GM19467 (cell line): ENCODE data around the gene DHRSX.
"Not testable (repeated sequence)": the region's sequence is repeated elsewhere in the genome, so short reads cannot be mapped to it uniquely, and the experiment has no call there.

Experiments used
- ATAC-seq: cut with Tn5 transposase; IDR thresholded peaks from one replicate; pipeline ENCODE4 v1.9.1; 2021; ENCODE audit warnings: mild to moderate bottlenecking, moderate library complexity; ENCODE audit not compliant: unreplicated experiment

Gene DHRSX

DNA sequence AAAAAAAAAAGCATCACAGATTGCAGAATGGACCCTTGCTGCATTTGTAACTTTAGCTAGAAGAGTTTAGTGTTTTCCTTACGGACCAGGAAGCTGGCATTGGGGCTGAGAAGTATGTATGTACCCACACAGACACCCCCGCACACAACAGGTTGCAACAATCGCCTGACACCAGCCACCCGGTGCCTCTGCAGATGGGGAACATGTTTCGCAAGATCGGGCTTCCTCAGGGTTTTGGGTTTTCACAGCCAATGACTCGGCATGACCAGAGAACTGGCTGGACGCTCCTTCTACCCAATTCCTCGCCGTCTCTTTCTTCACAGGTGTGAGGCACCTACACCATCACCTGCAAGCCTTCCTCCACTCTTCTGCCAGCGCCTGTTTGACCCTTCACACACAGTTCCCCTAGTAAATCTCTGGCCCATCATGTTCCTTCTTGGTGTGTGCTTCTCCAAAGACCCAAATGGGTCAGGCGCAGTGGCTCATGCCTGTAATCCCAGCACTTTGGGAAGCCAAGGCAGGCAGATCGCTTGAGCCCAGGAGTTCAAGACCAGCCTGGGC lies 70.4 kb downstream of the DHRSX start:
- no peak for ATAC-seq

DNA sequence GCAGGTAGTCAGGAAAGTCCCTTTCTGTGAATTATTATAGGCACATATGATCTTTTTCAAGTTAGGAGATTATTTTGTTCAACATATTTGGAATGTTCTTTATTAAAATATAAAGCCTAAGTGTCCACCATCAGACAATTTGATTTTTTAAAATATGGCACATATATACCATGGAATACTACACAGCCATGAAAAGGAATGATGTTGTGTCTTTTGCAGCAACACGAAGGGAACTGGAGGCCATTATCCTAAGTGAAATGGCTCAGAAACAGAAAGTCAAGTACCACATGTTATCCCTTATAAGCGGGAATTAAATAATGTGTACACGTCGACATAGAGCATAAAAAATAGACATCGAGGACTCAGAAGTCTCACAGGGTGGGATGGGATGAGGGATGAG lies 73.0 kb downstream of the DHRSX start:
- no peak for ATAC-seq

DNA sequence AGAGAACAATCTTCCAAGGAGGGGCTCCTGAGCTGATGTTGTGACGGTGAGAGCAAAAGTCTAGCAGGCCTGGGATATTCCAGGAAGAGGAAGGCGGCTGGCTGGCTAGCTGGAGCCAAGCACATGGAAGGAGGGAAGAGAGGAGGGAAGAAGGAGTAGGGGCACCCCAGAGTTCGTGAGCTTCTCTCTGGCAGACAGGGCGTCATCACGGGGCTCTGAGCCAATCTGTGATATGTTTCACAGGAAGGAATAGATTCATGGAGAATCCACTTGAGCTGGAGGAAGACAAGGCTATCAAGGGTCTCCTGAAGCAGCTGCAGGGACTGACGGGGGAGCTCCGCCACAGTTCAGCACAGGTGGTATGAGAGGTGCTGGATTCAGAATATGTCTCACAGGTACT lies 73.6 kb downstream of the DHRSX start:
- ATAC-seq, result no peak

DNA sequence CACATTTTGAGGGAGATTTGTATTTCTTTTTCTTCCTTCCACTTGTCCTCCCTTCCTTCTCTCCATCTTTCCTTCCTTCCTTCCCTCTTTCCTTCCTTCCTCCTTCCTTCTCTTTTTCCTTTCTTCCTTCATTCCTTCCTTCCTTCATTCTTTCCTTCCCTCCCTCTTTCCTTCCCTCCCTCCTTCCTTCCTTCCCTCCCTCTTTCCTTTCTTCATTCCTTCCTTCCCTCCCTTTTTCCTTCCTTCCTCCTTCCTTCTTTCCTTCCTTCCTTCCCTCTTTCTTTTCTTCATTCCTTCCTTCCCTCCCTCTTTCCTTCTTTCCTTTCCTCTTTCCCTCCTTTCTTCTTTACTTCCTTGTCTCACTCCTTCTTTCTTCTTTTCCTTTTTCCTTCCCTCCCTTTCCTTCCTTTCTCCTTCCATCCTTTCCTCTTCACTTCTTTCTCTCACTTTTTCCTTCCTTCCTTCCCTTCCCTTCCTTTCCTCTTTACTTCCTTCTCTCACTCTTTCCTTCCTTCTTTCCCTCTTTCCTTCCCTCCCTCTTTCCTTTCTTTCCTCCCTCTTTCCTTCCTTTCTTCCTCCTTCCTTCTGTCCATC lies 74.4 kb downstream of the DHRSX start:
- no peak for ATAC-seq

DNA sequence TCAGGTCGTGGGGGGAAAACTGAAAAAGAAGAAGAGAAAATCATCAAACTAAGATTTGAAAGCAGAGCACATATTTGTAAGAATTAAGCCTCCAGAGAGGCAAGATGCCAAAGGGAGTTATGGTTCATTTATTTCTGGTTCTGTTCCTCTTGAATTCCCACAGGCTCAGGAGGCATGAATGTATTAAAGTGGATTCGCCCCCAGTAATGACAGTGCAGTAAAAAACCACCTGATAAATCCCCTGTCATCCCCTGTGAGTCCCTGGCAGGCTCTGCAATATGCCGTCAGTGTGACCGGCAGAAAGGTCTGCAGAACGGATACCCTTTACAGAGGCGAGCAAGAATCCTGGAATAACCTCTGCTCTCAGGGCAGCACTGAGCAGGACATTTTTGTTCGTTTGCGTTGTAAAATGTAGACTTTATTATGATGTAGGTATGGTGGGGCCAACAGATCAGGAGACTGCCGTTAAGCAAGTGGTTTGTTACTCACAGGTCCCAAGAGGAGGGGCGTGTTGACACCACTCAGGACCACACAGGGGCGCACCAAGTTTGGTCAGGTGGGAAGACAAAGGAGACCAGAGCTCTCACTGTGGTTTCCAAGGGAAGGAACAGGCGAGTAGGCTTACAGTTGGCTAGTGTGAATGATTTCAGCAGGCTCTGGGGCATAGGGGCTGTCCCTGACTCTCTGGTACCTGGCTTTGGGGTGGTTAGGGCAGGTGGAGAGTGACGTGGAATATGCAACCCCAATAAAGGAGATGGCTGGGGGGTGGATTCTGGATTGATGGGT lies 75.3 kb downstream of the DHRSX start:
- no peak for ATAC-seq

GRCh38 chrX:2424317-2424716 lies 76.5 kb downstream of the DHRSX start:
- no peak for ATAC-seq

GRCh38 chrX:2423899-2424298 lies 76.9 kb downstream of the DHRSX start:
- ATAC-seq, result no peak

DNA sequence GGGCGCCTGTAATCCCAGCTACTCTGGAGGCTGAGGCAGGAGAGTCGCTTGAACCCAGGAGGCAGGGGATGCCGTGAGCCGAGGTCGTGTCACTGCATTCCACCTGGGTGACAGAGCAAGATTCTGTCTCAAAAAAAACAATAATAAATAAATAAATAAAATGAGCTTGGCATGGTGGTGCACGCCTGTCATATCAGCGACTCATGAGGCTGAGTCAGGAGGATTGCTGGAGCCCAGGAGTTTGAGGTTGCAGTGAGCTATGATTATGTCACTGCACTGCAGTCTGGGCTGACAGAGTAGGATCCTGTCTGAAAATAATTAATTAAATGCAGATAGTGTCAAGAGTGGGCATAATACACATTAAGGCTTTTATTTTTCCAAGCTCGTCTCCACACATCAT lies 77.5 kb downstream of the DHRSX start:
- ATAC-seq, result no peak

- not testable (repeated sequence) for ATAC-seq
Measured at GRCh38 chrX:2419418-2419817, 81.4 kb downstream of the DHRSX start.

- no peak for ATAC-seq
Measured at GRCh38 chrX:2418000-2418399, 82.8 kb downstream of the DHRSX start.

- no peak for ATAC-seq
Measured at GRCh38 chrX:2416851-2417604, 83.7 kb downstream of the DHRSX start.

DNA sequence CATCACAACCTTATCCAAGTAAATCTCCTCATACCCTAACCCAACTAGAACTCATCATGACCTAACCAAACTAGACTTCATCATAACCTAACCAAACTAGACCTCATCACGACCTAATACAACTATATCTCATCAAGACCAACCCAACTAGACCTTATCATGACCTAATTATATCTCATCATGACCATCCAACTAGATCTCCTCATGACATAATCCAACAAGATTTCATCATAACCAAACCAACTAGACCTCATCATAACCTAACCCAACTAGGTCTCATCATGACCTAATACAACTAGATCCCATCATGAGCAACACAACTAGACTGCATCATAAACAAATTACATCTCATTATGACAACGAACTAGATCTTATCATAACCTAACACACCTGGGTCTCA lies 86.4 kb downstream of the DHRSX start:
- no peak for ATAC-seq

- no peak for ATAC-seq
Measured at GRCh38 chrX:2413969-2414368, 86.8 kb downstream of the DHRSX start.

DNA sequence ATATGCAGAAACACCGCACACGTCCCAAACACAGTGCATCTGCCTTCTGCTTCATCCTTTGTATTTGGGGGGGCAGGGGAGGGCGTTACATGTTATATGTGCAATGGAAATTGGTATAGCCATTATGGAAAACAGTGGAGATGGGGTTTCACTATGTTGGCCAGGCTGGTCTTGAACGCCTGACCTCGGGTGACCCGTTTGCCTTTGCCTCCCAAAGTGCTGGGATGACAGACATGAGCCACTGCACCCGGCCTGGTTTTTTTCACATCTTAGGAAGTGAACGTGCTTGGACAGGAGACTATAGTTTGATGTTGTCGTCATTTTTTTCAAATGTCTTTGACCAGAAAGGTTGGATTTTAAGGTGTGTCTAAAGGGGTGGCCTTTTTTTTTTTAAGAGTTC lies 88.6 kb downstream of the DHRSX start:
- ATAC-seq, result no peak

- no peak for ATAC-seq
Measured at GRCh38 chrX:2410279-2411020, 90.3 kb downstream of the DHRSX start.

- ATAC-seq, result no peak
Measured at GRCh38 chrX:2409796-2410195, 91.0 kb downstream of the DHRSX start.

- ATAC-seq, result no peak
Measured at GRCh38 chrX:2408856-2409255, 91.9 kb downstream of the DHRSX start.

GRCh38 chrX:2406891-2407518 lies 93.8 kb downstream of the DHRSX start:
- no peak for ATAC-seq

DNA sequence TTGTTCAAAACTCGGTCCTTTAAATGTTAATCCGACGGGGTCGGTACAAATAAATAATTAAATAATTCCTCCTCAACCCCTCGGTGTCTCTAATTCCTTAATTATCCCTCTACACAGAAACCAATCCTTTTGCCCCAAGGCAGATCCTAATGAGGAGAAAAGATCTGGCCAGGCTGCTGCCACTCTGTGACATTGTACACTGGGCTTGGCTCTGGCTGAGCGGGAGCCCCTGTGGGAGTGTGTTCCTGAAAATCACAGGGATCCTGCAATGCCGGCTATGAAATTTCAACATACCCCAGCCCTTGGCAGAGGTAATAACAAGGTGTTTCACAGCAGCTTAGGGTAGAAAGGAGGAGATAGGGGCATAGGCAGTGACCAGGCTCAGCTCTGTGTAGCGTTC lies 96.0 kb downstream of the DHRSX start:
- no peak for ATAC-seq

- ATAC-seq, result no peak
Measured at GRCh38 chrX:2402361-2402690, 98.5 kb downstream of the DHRSX start.
